Brain microvascular endothelial cell (primary cell): ENCODE measurements around the gene SEC24C.

Experiments
- DNase-seq: peaks from one replicate; pipeline ENCODE4 v3.0.0-alpha.2; 2020
- H3K27ac ChIP-seq: fragments of 250-450 bp; sonication (Bioruptor Pico); 2 replicates; pipeline ENCODE4 v1.5.1; 2020; ENCODE audit warnings: mild to moderate bottlenecking, moderate library complexity
- H3K27me3 ChIP-seq: fragments of 250-450 bp; sonication (Bioruptor Pico); replicated peaks from 2 replicates; pipeline ENCODE4 v1.5.1; 2020; ENCODE audit warnings: mild to moderate bottlenecking
- H3K36me3 ChIP-seq: fragments of 250-450 bp; sonication (Bioruptor Pico); replicated peaks from 2 replicates; pipeline ENCODE4 v1.5.1; 2020; ENCODE audit warnings: mild to moderate bottlenecking
- H3K4me3 ChIP-seq: 2 replicates; pipeline ENCODE4 v1.5.1; 2011; ENCODE audit warnings: low read depth, mild to moderate bottlenecking, control low read depth, low read length, moderate library complexity
- CTCF ChIP-seq: IDR thresholded peaks from 2 replicates; pipeline ENCODE4 v1.5.1; 2011; ENCODE audit warnings: low read depth, mild to moderate bottlenecking, moderate library complexity, low read length, control low read depth, inconsistent platforms; ENCODE audit errors: missing control alignments
- in situ Hi-C: cut with HindIII; loops from 2 replicates; pipeline ENCODE4 v1.10.0; 2017; ENCODE audit warnings: low sequenced_read_pairs, low pct_ligation_motif_present

SEC24C gene

GRCh38 chr10:73758704-73759511 is 14.7 kb downstream of the SEC24C start:
- H3K4me3 ChIP-seq = no peak overlapping the region
- peaks cover 56% of the 10 kb centered on the region for H3K36me3 ChIP-seq
- in situ Hi-C loops = no loop called here
- no peak overlapping the region for H3K27ac ChIP-seq
- DNase-seq = no peak
- no peak for TF ChIP-seq CTCF
- no peaks in the 10 kb centered on the region for H3K27me3 ChIP-seq

GRCh38 chr10:73759512-73760115 is 15.4 kb downstream of the SEC24C start:
- DNase-seq = no peak
- Histone ChIP-seq H3K27me3 (no peaks in the 10 kb centered on the region), H3K4me3 (no peak overlapping the region), H3K36me3 (peaks cover 56% of the 10 kb centered on the region), H3K27ac (no peak overlapping the region)
- no peak for TF ChIP-seq CTCF
- in situ Hi-C loops = no loop called here

- no peak overlapping the region for H3K27ac ChIP-seq
- in situ Hi-C loops = no loop called here
- H3K36me3 ChIP-seq = peaks cover 70% of the 10 kb centered on the region
- no peaks in the 10 kb centered on the region for H3K27me3 ChIP-seq
- no peak for TF ChIP-seq CTCF
- no peak overlapping the region for H3K4me3 ChIP-seq
- no peak for DNase-seq
These were observed 17.6 kb downstream of the SEC24C start for GRCh38 chr10:73761781-73762180.

GRCh38 chr10:73762915-73763314 is 18.7 kb downstream of the SEC24C start:
- peaks cover 81% of the 10 kb centered on the region for H3K36me3 ChIP-seq
- DNase-seq = peak; percentile 31
- H3K4me3 ChIP-seq = no peak overlapping the region
- H3K27me3 ChIP-seq = no peaks in the 10 kb centered on the region
- no peak for TF ChIP-seq CTCF
- peak overlapping the region; percentile 10 for H3K27ac ChIP-seq
- in situ Hi-C loops = no loop called here

GRCh38 chr10:73763343-73763742 is 19.2 kb downstream of the SEC24C start:
- no peak overlapping the region for H3K4me3 ChIP-seq
- H3K36me3 ChIP-seq = peaks cover 85% of the 10 kb centered on the region
- in situ Hi-C loops = no loop called here
- DNase-seq = no peak
- peak overlapping the region; percentile 10 for H3K27ac ChIP-seq
- TF ChIP-seq CTCF = no peak
- no peaks in the 10 kb centered on the region for H3K27me3 ChIP-seq
